Spleen (tissue), 11 donors: ENCODE results near the gene MT1A. TPM values are rescaled to one million over a fixed set of nuclear protein-coding genes. Genes with fewer than 3 reads are reported as not detected.
"Not testable (repeated sequence)": the region's sequence is repeated elsewhere in the genome, so short reads cannot be mapped to it uniquely, and the experiment has no call there.

Experiments
- DNase-seq: peaks from one replicate; pipeline ENCODE4 v3.0.0-alpha.2; 2020
- H3K27ac ChIP-seq, 8 donors: fragments of 200-600 bp; sonication (generic) in 7 of 8; 1 replicate in 4 of 8; 2 replicates in 4 of 8; pipeline versions ENCODE4 v1.5.0 to v1.8.0; 2016 to 2021; ENCODE audit warnings: inconsistent platforms in 4 of 8, mild to moderate bottlenecking in 4 of 8, moderate library complexity in 1 of 8
- H3K27me3 ChIP-seq, 7 donors: fragments of 200-600 bp; sonication (generic) in 6 of 7; replicated peaks in 1 of 7; 1 replicate in 4 of 7; 2 replicates in 3 of 7; pipeline versions ENCODE4 v1.5.0 to v1.8.0; 2016 to 2021; ENCODE audit warnings: inconsistent platforms in 3 of 7, mild to moderate bottlenecking in 1 of 7
- H3K36me3 ChIP-seq, 6 donors: fragments of 200-600 bp; sonication (generic) in 5 of 6; 1 replicate in 4 of 6; 2 replicates in 2 of 6; pipeline versions ENCODE4 v1.5.0 to v1.8.0; 2016 to 2021; ENCODE audit warnings: inconsistent platforms in 2 of 6
- H3K4me1 ChIP-seq, 6 donors: fragments of 200-600 bp; sonication (generic) in 5 of 6; 1 replicate in 3 of 6; 2 replicates in 3 of 6; pipeline versions ENCODE4 v1.5.0 to v1.8.0; 2016 to 2021; ENCODE audit warnings: inconsistent platforms in 3 of 6
- H3K4me3 ChIP-seq, 8 donors: fragments of 200-600 bp; sonication (generic) in 7 of 8; 1 replicate in 4 of 8; 2 replicates in 4 of 8; pipeline versions ENCODE4 v1.5.0 to v1.8.0; 2016 to 2021; ENCODE audit warnings: inconsistent platforms in 4 of 8, mild to moderate bottlenecking in 4 of 8, moderate library complexity in 2 of 8
- H3K9me3 ChIP-seq, 8 donors: fragments of 200-600 bp; sonication (generic) in 7 of 8; 1 replicate in 4 of 8; 2 replicates in 4 of 8; pipeline versions ENCODE4 v1.5.0 to v1.8.0; 2016 to 2021; ENCODE audit warnings: inconsistent platforms in 4 of 8
- POLR2A ChIP-seq, 3 donors: fragments of 450-650 bp; IDR thresholded peaks; one replicate each; pipeline ENCODE4 v1.5.1; 2017; ENCODE audit warnings: antibody characterized with exemption in 3 of 3, mild to moderate bottlenecking in 1 of 3
- POLR2AphosphoS5 ChIP-seq, 3 donors: sonication (generic); formaldehyde crosslinking; IDR thresholded peaks; one replicate each; pipeline ENCODE4 v1.5.1; 2017; ENCODE audit warnings: antibody characterized with exemption in 3 of 3
- WGBS, 5 donors: extraction: QIAGEN DNeasy Blood & Tissue Kit in 3 of 5; methylation state at CpG; one replicate each; pipeline versions ENCODE4 v1.1.5 to v1.1.7; 2013 to 2018; 5-methylcytosine and 5-hydroxymethylcytosine counted together
- intact Hi-C: fragments of 100-400 bp; cut with DNase I; formaldehyde crosslinking; loops from one replicate; pipeline ENCODE4 v1.15.0; 2023; ENCODE audit warnings: low total_unique reads
- polyA plus RNA-seq, 3 donors: library from polyadenylated mRNA; stranded (reverse); fragments of 200-250 nt; gene quantifications; one replicate each; pipeline ENCODE4 v1.2.1, GENCODE V29; 2013
- total RNA-seq, 7 donors: library from RNA; depleted of rRNA in 3 of 7; stranded (reverse); fragments of >200 nt in 3 of 7; fragmentation: NEBNext Ultra II Directional in 4 of 7; extraction: Animal tissue kit (Norgen Biotek cat#: 25700) in 4 of 7; gene quantifications; one replicate each; pipeline versions ENCODE4 v1.1.0 to v1.2.1, GENCODE V29; 2016 to 2021
- TF ChIP-seq, protein P1 (sequence below), 11 experiments: fragments of 200-600 bp in 7 of 11; fragments of 450-650 bp in 4 of 11; sonication (generic) in 4 of 11; IDR thresholded peaks in 8 of 11; conservative IDR thresholded peaks in 3 of 11; 1 replicate in 7 of 11; 2 replicates in 4 of 11; pipeline versions ENCODE4 v1.4.0 to v1.8.0; 2016 to 2021; ENCODE audit warnings: antibody characterized with exemption in 11 of 11, inconsistent platforms in 4 of 11, mild to moderate bottlenecking in 1 of 11
- donor health status: healthy with polysubstance abuse.
- donor health status: DM: no; HTN: no; CAD: no; lungs with moderate emphysema.
- donor health status: DM: no; HTN: no; CAD: no.
- donor health status: Bipolar disorder and iron deficiency.
- donor health status: healthy.
- donor health status: DM: no; HTN: no; CAD: no.
- donor health status: DM: yes; HTN: yes; CAD: no.

MT1A gene
- total and polyA plus RNA-seq, 10 donors, result 1.1 to 27.3 (median 5.0) TPM; not detected in 4

DNA sequence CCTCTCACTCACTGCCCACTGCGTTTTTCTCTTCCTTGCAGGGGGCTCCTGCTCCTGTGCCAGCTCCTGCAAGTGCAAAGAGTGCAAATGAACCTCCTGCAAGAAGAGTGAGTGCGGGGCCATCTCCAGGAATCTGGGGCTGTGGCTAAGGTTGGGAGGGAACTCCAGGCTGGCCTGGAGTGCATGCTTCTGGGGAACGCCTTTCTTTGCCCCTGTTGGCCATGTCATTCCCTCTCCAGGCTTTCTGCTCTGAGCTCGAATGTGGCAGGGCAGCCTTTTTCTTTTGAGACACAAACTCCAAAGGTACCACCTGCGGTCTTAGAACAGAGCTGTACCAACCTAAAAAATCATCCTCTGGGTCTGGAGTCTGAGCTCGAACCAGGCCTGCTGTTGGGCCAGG, 20.3 kb upstream of the MT1A start:
- 48 to 77% (median 60%) methylated on average over 6 of the region's 6 CpGs for WGBS, 5 donors
- Histone ChIP-seq H3K9me3 (no peaks in the 10 kb centered on the region), H3K36me3 (no peaks in the 10 kb centered on the region), H3K4me1 (peaks cover 0 to 14% (median 11%) of the 10 kb centered on the region in 6 donors), H3K27me3 (peaks cover 0 to 31% (median 11%) of the 10 kb centered on the region in 7 donors), H3K27ac (no peak overlapping the region), H3K4me3 (peak overlapping the region in 1 of 8 donors; percentile 64)
- no peak for TF ChIP-seq POLR2AphosphoS5 (IDR thresholded peaks at IDR 0.05)
- DNase-seq, result no peak
- intact Hi-C loops, result no loop called here

DNA sequence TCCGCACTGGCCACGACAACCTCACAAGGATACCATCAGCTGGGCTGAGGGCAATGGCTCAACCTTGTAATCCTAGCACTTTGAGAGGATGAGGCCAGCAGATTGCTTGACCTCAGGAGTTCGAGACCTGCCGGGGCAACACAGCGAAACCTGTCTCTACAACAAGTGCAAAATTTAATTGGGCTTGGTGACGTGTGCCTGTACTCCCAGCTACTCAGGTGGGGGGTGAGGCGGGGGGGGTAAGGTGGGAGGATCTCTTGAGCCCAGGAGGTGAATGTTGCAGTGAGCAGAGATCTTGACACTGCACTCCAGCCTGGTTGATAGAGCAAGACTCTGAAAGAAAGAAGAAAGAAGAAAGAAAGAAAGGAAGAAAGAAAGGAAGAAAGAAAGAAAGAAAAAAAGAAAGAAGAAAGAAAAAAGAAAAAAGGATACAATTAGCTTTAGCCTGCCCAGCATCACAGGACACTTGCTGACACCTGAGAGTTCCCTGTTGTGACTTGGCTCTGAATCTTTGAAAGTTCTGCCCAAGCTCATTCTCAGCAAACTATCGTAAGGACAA, 18.0 kb upstream of the MT1A start:
- no peak overlapping the region for H3K27ac ChIP-seq
- WGBS, 5 donors, result 78 to 92% (median 85%) methylated on average over 7 to 8 of the region's 8 CpGs
- DNase-seq, result no peak
- intact Hi-C loops, result no loop called here
- TF ChIP-seq, protein P1, sequence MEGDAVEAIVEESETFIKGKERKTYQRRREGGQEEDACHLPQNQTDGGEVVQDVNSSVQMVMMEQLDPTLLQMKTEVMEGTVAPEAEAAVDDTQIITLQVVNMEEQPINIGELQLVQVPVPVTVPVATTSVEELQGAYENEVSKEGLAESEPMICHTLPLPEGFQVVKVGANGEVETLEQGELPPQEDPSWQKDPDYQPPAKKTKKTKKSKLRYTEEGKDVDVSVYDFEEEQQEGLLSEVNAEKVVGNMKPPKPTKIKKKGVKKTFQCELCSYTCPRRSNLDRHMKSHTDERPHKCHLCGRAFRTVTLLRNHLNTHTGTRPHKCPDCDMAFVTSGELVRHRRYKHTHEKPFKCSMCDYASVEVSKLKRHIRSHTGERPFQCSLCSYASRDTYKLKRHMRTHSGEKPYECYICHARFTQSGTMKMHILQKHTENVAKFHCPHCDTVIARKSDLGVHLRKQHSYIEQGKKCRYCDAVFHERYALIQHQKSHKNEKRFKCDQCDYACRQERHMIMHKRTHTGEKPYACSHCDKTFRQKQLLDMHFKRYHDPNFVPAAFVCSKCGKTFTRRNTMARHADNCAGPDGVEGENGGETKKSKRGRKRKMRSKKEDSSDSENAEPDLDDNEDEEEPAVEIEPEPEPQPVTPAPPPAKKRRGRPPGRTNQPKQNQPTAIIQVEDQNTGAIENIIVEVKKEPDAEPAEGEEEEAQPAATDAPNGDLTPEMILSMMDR (IDR thresholded peaks at IDR 0.05 in 8 of 11, conservative IDR thresholded peaks at IDR 0.05 in 3 of 11), result no peak
- no peaks in the 10 kb centered on the region for H3K9me3 ChIP-seq
- no peaks in the 10 kb centered on the region for H3K36me3 ChIP-seq
- peaks cover 0 to 23% (median 18%) of the 10 kb centered on the region in 6 donors for H3K4me1 ChIP-seq
- H3K4me3 ChIP-seq, result no peak overlapping the region
- H3K27me3 ChIP-seq, result peaks cover 0 to 41% (median 12%) of the 10 kb centered on the region in 7 donors

DNA sequence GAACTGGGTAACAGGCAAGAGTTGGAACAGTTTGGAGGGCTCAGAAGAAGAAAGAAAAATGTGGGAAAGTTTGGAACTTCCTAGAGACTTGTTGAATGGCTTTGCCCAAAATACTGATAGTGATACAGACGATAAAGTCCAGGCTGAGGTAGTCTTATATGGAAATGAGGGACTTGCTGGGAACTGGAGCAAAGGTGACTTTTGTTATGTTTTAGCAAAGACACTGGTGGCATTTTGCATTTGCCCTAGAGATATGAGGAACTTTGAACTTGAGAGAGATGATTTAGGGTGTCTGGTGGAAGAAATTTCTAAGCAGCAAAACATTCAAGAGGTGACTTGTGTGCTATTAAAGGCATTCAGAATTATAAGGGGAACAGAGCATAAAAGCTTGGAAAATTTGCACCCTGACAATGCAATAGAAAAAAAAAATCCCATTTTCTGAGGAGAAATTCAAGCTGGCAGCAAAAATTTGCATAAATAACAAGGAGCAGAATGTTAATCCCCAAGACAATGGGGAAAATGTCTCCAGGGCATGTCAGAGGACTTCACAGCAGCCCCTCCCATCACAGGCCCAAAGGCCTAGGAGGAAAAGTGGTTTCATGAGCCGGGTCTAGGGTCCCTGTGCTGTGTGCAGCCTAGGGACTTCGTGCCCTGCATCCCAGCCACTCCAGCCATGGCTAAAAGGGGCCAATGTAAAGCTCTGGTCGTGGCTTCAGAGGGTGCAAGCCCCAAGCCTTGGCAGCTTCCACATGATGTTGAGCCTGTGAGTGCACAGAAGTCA, 16.6 kb upstream of the MT1A start:
- H3K36me3 ChIP-seq, H3K27ac ChIP-seq, H3K9me3 ChIP-seq, H3K4me3 ChIP-seq, intact Hi-C loops, DNase-seq: not testable (repeated sequence)
- 67 to 88% (median 79%) methylated on average over 4 of the region's 4 CpGs for WGBS, 5 donors
- H3K27me3 ChIP-seq, result peaks cover 0 to 49% (median 18%) of the 10 kb centered on the region in 7 donors
- peaks cover 3 to 33% (median 26%) of the 10 kb centered on the region in 6 donors for H3K4me1 ChIP-seq

DNA sequence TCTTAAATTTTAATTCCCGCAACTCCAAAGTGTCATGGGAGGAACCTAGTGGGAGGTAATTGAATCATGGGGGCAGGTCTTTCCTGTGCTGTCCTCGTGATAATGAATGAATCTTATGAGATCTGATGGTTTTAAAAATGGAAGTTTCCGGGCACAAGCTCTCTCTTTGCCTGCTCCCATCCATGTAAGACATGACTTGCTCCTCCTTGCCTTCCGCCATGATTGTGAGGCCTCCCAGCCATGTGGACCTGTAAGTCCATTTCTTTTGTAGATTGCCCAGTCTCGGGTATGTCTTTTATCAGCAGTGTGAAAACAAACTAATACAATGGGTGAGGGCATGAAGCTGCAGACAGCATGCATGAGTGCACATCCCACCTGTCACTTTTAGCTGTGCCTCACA, 15.3 kb upstream of the MT1A start:
- WGBS, 5 donors, result 85 to 93% (median 91%) methylated on average over 5 of the region's 5 CpGs
- peaks cover 0 to 25% (median 16%) of the 10 kb centered on the region in 6 donors for H3K4me1 ChIP-seq
- DNase-seq, H3K4me3 ChIP-seq, intact Hi-C loops, H3K9me3 ChIP-seq, H3K27ac ChIP-seq, H3K36me3 ChIP-seq: not testable (repeated sequence)
- peaks cover 0 to 44% (median 18%) of the 10 kb centered on the region in 7 donors for H3K27me3 ChIP-seq

DNA sequence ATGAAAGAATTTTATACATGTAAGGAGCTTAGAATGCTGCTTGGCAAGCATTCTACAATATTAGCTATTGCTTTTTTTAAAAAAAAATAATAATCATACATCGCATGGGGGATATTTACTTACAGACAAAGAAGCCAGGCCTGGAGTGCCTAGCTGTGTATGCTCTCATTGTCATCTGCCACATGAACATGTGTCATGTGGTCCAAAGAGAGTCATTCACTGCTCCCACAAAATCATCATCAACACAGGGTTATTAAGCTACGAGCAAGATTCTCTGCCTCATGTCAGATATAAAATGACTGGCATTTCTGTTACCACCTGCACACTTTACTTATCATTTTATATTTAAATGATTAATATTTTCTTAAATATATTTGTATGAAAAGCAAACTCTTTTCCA, 14.8 kb upstream of the MT1A start:
- Histone ChIP-seq H3K9me3 (no peaks in the 10 kb centered on the region), H3K4me1 (peaks cover 0 to 25% (median 16%) of the 10 kb centered on the region in 6 donors), H3K27me3 (peaks cover 0 to 39% (median 18%) of the 10 kb centered on the region in 7 donors), H3K36me3 (no peaks in the 10 kb centered on the region), H3K27ac (no peak overlapping the region), H3K4me3 (no peak overlapping the region)
- no peak for TF ChIP-seq POLR2A (IDR thresholded peaks at IDR 0.05)
- intact Hi-C loops, result no loop called here
- WGBS, 5 donors, result 91 to 99% (median 96%) methylated on average over 2 of the region's 2 CpGs
- DNase-seq, result no peak

DNA sequence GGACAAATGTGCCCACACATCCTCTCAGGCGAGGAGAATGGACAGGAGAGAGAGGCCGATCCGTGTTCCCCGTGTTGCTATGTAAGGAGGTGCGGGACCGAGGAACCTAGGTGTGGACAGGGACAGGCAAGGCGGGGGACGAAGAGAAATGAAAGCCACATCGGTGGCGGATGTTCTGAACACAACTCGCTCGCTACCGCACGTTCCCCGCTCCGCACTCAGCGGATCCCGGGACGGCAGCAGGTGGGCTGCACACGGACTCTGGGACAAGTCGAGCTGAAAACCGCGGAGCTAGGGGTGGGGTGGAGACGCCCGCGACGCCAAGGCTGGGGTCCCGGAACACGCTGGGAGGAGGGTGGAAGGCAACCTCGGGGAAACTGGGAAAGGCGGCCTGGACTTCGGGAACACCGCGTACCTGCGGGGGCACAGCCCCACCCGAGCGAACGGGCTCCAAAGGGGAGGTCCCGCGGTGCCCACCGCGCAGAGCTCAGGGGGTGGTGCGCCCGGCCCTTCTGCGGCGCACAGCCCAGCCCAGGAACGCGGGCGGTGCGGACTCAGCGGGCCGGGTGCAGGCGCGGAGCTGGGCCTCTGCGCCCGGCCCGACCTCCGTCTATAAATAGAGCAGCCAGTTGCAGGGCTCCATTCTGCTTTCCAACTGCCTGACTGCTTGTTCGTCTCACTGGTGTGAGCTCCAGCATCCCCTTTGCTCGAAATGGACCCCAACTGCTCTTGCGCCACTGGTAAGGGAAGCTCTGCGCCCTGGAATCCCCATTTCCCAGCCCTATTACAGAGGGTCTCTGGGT, 13.1 kb upstream of the MT1A start, which contains the start of gene MT1E:
Gene MT1E, plus strand, starts transcription at position 642 of the 803 bp plus-strand sequence. Its CDS starts 71 bp downstream, at position 713.
- peak; percentile 77 to 84 (median 84) for TF ChIP-seq POLR2AphosphoS5 (IDR thresholded peaks at IDR 0.05)
- TF ChIP-seq, protein P1 (IDR thresholded peaks at IDR 0.05 in 8 of 11, conservative IDR thresholded peaks at IDR 0.05 in 3 of 11), result no peak
- peak in 2 of 3 donors; percentile 5 to 38 for TF ChIP-seq POLR2A (IDR thresholded peaks at IDR 0.05)
- peaks cover 0 to 33% (median 18%) of the 10 kb centered on the region in 7 donors for H3K27me3 ChIP-seq
- DNase-seq, result no peak
- H3K9me3 ChIP-seq, result no peaks in the 10 kb centered on the region
- peak within 1 kb of the TSS; percentile 42 to 84 (median 79) for H3K27ac ChIP-seq
- H3K36me3 ChIP-seq, result no peaks in the 10 kb centered on the region
- intact Hi-C loops, result no loop called here
- 2 to 5% (median 4%) methylated on average over 33 to 62 of the region's 62 CpGs for WGBS, 5 donors
- H3K4me1 ChIP-seq, result peaks cover 0 to 39% (median 21%) of the 10 kb centered on the region in 6 donors
- H3K4me3 ChIP-seq, result peak within 1 kb of the TSS; percentile 44 to 75 (median 48)
